Activated CD4-positive, alpha-beta T cell treated with anti-CD3 and anti-CD28 coated beads, Interleukin-2, amount 50 U/mL, for 16 hours (primary cell): ENCODE measurements around the gene ANKRD17.

ENCODE experiments used
- DNase-seq: peaks from one replicate; pipeline ENCODE4 v3.0.0-alpha.2; 2020

Gene ANKRD17

DNA sequence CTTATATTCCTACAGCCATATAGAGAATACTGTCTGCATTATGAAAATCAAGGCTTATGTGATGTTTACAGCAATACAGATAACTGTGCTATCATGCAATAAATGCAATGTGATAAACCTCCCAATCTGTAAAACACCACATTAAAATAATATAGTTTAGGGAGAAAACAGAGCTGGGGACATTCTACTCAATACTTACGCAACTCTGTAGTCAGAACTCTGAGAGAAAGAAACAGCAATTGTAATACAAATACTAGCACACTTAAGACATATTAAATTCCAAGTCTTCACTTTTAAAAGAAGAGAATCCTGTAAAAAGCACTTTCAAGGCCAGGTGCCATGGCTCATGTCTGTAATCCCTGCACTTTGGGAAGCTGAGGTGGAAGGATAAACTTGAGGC is 61.4 kb downstream of the ANKRD17 start:
- no peak for DNase-seq

- no peak for DNase-seq
Measured at GRCh38 chr4:73194064-73194463, 64.5 kb downstream of the ANKRD17 start.

DNA sequence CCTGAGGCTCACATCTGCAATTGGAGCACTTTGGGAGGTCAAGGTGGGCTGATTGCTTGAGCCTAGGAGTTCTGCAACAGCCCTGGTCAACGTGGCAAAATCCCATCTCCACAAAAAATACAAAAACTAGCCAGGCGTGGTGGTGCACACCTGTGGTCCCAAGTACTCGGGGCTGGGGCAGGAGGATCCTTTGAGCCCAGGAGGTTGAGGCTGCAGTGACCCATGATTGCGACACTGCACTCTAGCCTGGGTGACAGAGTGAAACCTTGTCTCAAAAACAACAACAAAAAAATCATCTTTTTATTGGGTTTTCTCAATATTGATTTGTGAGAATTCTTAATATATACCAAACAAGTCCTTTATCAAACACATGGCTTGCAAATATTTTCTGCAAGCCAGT is 64.9 kb downstream of the ANKRD17 start:
- DNase-seq, result no peak

GRCh38 chr4:73193155-73193554 is 65.4 kb downstream of the ANKRD17 start:
- no peak for DNase-seq

- no peak for DNase-seq
Measured at GRCh38 chr4:73189274-73189810, 69.3 kb downstream of the ANKRD17 start.

DNA sequence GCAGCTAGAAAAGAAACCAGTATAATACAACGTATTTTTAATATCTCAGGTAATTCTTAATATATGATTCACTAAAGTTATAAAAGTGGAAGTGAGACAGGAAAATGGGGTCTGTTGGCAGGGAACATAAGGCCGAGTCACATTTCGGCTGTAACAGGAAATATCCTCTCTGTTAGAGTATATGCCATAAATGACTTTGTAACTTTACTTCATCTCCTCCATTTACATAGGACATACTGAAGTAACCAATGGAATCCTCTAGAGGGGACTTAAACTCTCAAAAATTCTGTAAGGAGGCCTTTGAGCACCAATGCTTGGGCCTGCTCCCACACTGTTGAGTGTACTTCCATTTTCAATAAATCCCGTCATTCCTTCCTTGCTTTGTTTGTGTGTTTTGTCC is 71.3 kb downstream of the ANKRD17 start:
- no peak for DNase-seq

DNA sequence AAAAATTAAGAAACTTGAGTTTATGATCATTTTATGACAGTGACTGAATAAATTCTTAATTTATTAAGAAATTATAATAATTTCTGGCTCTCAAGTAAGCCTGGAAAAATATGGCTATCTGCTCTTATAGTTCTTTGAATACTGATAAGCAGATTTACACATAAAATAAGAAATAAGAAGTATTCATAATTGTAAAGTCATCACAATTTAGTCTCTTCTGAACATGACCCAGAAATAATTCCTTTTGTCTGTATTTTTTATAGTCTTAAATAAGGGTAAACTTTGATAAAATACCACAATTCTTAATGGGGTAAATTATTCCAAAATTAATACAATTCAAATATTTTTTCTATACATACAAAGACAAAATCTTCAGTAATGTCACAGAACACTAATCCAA is 72.7 kb downstream of the ANKRD17 start:
- no peak for DNase-seq

DNA sequence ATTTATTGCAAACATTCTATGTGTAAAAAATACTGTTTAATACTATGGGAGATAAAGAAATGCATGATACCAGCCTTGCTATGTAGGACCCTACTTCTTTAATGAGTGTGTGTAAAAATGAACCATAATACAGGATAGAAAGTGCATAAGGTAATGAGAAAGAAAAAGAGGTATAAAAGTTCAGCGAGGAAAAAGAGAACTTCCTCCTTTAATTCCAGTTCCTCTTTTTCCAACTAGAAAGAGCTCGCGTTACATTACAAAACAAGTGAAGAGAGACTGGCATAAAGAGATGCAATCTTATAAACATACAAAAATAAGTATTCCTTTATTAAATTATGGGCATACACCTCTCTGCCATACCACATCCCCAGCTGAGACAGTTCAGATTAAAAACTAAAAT is 77.4 kb downstream of the ANKRD17 start:
- no peak for DNase-seq

DNA sequence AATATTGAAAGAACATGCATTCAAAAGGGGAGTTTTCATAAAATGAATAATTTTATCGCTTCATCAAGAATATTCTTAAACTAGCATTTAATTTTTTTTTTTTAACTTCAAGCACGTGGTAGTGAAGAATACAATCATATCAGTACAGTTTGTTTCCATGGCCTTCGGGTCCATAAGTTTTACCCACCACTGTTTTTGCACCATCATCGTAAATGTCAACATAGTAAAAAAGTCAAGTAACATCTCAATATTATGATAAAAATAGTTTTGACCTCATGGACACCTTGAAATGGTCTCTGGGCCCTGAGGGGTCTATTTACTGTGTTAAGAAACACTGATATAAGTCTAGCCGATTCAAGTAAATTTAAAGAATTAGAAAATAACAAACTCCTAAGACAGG is 80.2 kb downstream of the ANKRD17 start:
- DNase-seq, result no peak

DNA sequence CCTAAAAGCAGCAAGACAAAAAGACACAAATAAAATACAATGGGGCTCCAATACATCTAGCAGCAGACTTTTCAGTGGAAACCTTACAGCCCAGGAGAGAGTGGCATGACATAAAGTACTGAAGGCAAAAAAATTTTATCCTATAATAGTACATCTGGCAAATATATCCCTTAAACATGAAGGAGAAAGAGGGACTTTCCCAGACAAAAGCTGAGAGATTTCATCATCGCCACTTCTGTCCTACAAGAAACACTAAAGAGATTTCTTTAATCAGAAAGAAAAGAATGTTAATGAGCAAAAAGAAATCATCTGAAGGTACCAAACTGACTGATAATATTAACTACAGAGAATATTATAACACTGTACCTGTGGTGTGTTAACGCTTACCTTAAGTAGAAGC is 86.4 kb downstream of the ANKRD17 start:
- no peak for DNase-seq

- no peak for DNase-seq
Measured at GRCh38 chr4:73170518-73171198, 87.9 kb downstream of the ANKRD17 start.

GRCh38 chr4:73166212-73166611 is 92.4 kb downstream of the ANKRD17 start:
- DNase-seq, result no peak

DNA sequence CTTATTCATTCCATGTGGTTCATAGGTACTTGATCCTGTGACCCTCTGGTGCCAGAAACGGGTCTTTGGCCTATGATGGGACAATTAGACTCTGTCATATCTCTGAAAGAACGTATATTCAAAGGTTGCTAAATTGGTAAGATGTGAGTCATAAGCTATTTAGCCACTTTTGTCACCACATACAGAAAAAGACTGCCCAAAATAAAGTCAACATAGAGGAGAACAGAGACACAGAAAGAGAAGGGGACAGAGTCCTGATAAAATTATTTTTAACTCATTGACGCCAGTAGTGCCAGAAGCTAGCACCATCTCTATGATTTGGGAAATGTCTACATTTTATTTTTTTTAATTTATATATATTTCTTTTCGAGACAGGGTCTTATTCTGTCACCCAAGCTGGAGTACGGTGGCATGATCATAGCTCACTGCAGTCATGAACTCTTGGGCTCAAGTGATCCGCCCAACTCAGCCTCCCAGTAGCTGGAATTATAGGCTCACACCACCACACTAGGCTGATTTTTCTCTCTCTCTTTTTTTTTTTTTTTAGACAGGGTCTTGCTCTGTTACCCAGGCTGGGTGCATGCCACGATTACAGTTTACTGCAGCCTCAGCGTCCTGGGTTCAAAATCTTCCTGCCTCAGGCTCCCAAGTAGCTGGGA is 96.9 kb downstream of the ANKRD17 start:
- DNase-seq, result no peak

GRCh38 chr4:73156394-73156793 is 102.2 kb downstream of the ANKRD17 start:
- DNase-seq, result no peak

GRCh38 chr4:73152893-73153292 is 105.7 kb downstream of the ANKRD17 start:
- DNase-seq, result no peak

DNA sequence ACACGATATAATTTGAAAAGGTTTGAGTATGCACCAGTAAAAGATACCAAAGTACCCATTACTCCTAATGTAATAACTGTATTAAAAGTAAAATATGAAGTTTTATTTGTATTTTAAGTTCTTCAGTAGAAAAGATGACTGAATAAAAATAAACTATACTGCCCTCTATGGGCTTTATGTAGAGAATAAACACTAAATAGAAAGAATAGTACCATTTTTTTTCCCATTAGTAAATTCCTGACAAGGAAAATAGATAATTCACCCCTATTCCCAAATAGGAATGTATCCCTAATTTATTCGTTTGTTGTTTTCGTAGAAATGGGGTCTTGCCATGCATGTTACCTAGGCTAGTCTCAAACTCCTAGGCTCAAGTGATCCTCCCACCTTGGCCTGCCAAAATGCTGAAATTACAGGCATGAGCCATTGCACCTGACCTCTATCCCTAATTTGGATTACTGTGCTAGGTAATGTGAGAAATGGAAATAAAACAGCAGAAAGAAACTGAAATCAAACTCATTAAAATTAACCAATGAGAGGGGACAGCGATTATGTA is 115.5 kb downstream of the ANKRD17 start:
- no peak for DNase-seq

DNA sequence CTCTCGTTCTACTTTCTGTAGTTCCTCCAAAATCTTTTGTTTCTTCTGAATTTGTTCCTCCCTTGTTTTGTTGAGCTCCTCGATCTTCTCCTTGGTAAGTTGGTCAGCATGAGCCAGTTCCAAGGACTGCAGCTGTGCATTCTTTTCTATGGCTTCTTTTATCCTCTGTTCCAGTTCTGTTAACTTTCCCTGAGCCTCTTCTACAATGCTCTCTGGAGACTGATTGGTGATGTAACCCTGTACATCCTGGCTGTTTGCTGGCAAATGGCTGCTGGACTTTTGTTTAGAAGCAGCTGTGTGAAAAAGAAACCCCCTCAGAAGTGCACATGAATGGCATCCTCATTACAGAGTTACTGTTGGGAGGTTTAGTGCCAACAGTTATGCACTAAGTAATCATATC is 118.6 kb downstream of the ANKRD17 start:
- DNase-seq, result no peak

- DNase-seq, result no peak
Measured at GRCh38 chr4:73139245-73139644, 119.4 kb downstream of the ANKRD17 start.

DNA sequence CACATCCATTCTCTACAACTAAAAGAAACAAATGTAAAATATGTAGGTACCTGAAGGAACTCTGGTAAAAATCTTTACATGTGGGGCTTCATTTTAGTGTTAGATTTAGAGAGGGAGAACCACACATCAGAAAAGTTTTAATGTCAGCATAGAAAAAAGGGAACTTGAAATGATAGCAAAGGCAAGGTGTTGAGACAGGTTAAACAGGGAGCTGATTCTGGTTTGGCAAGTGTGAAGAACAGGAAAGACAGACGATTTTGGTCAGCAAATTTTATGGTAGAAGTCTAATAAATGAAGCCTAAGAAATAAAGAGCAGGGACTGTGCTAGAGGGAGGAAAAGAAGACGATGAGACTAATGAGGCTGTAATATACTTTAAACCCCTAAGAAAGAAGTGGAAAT is 121.5 kb downstream of the ANKRD17 start:
- DNase-seq, result no peak

DNA sequence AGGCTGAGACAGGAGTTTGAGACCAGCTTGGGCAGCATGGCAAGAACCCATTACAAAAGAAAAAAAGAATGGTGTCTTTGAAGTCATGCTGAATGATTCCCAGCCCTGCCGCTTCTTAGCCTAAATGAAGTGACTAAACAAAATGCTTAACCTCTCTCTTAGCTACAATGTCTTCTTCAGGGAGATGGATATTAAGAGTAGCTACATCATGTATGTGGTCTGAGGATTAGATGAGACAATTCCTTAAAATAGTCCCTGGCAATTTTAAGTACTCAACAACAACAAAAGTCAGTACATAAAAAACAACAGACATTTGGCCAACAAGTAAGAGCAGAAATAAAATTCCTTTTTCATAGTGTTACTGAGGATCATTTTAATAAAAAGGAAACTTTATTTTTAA is 124.8 kb downstream of the ANKRD17 start:
- DNase-seq, result no peak

DNA sequence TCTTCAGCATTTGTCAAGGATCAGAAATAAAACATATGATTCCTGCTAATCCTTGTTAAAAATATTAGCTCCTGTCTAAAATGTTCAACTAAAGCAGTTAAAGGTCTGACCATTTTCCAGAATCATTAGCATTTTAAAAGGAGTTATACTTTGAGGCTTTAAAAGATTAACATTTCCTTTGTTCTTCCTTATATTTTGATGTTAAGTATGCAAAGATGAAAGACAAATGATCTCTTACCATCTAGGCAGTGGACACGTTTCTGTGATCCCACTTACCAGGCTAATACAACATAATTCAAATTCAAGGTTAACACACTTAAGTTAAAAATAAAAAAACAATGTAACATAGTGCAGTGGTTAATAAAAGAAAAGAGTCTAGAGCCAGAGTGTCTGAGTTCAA is 127.3 kb downstream of the ANKRD17 start:
- no peak for DNase-seq

- DNase-seq, result no peak
Measured at GRCh38 chr4:73129319-73129718, 129.3 kb downstream of the ANKRD17 start.

- DNase-seq, result peak; percentile 11
Measured at GRCh38 chr4:73127839-73128453, 130.7 kb downstream of the ANKRD17 start.

DNA sequence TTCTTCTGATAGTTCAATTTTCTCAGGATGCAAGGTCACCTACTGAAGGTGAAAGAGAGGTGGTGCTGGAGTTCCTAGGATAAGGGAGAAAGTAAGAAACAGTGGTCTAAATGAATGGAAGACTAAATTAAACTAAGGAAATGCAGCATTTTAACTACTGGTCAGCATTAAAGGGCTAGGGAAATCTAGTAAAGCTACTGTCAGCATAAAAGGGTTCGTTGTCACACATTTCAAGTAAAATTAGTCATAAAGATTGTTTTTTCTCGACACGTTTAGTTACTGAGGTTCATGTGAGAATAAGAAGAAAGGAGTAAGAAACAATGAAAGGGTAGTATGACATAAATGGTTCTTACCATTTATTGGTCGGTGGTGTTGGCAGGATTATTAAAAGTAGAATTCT is 149.1 kb downstream of the ANKRD17 start:
- no peak for DNase-seq
